HCT116 (cell line): ENCODE data around the gene CSRP3. TPM values are rescaled to one million over a fixed set of nuclear protein-coding genes. Genes with fewer than 3 reads are reported as not detected.
A peak's percentile ranks its signal among the peaks of the same experiment; 100 is the strongest.

Experiments
- ATAC-seq: fragments of 200-7000 bp; cut with Tn5 transposase; 2 replicates; pipeline ENCODE4 v1.9.1; 2020; ENCODE audit warnings: mild to moderate bottlenecking, moderate library complexity
- BruUV-seq: library from RNA; stranded (reverse); fragments of 400-500 nt; replicated peaks from 2 replicates; lab custom pipeline; 2021; lab: Mats Ljungman, UMichigan
- CTCF ChIA-PET: fragments of 300-600 bp; sonication (Branson Sonifier 250); formaldehyde crosslinking; loops from one replicate; lab custom pipeline; 2021; ENCODE audit warnings: antibody characterized with exemption; lab: Charles Lee
- POLR2A ChIA-PET: fragments of 300-600, 350-600 bp; sonication (Branson Sonifier 250); formaldehyde crosslinking; loops from one replicate; lab custom pipeline; 2021; ENCODE audit warnings: antibody characterized with exemption; lab: Charles Lee
- RAD21 ChIA-PET, 2 experiments: fragments of 300-600 bp; sonication (Branson Sonifier 250); formaldehyde crosslinking; loops; one replicate each; lab custom pipeline; 2023; ENCODE audit warnings: low total read pairs in 2 of 2; ENCODE audit not compliant: uncharacterized antibody in 2 of 2, unreplicated experiment in 2 of 2, low non-redundant PET in 1 of 2; lab: Charles Lee
- DNase-seq: peaks from one replicate; pipeline ENCODE4 v3.0.0-alpha.2; 2010; ENCODE audit warnings: low read depth, low spot score
- H2AFZ ChIP-seq: fragments of 200-600 bp; shearing (Covaris generic), sonication (generic); 2 replicates; pipeline ENCODE4 v1.6.1; 2017; ENCODE audit warnings: low read depth, mixed run types, mixed read lengths, antibody characterized with exemption, low read length; ENCODE audit not compliant: poor library complexity, severe bottlenecking
- H3K27ac ChIP-seq: 2 replicates; pipeline ENCODE4 v1.5.1; 2012; ENCODE audit warnings: low read depth, low read length
- H3K27me3 ChIP-seq: fragments of 200-600 bp; sonication (generic); 2 replicates; pipeline ENCODE4 v1.6.1; 2016; ENCODE audit warnings: mixed run types, low read length, mixed read lengths; ENCODE audit not compliant: insufficient read depth
- H3K36me3 ChIP-seq, 2 experiments: fragments of 200-500 bp in 1 of 2; fragments of 200-600 bp in 1 of 2; sonication (Bioruptor generic) in 1 of 2; sonication (generic) in 1 of 2; 2 replicates each; pipeline versions ENCODE4 v1.5.1 to v1.6.1; 2014 to 2016; ENCODE audit warnings: low read length in 2 of 2, inconsistent platforms in 1 of 2, mixed read lengths in 1 of 2, mixed run types in 1 of 2; ENCODE audit not compliant: insufficient read depth in 2 of 2, control insufficient read depth in 1 of 2
- H3K4me1 ChIP-seq, 2 experiments: fragments of 200-600 bp in 1 of 2; sonication (generic) in 1 of 2; 2 replicates each; pipeline versions ENCODE4 v1.5.1 to v1.6.1; 2012 to 2017; ENCODE audit warnings: low read length in 2 of 2, inconsistent platforms in 1 of 2, mild to moderate bottlenecking in 1 of 2, mixed read lengths in 1 of 2, mixed run types in 1 of 2, moderate library complexity in 1 of 2; ENCODE audit not compliant: insufficient read depth in 2 of 2, control insufficient read depth in 1 of 2
- H3K4me2 ChIP-seq: fragments of 200-600 bp; sonication (generic); 2 replicates; pipeline ENCODE4 v1.6.1; 2017; ENCODE audit warnings: mixed run types, low read length, mixed read lengths
- H3K4me3 ChIP-seq, 2 experiments: fragments of 200-600 bp in 1 of 2; sonication (generic) in 1 of 2; replicated peaks in 1 of 2; 2 replicates each; pipeline ENCODE4 v1.5.1; 2011 to 2016; ENCODE audit warnings: low read length in 2 of 2, control low read depth in 1 of 2, low read depth in 1 of 2, mild to moderate bottlenecking in 1 of 2, mixed read lengths in 1 of 2, mixed run types in 1 of 2
- H3K79me2 ChIP-seq: fragments of 200-600 bp; sonication (generic); 2 replicates; pipeline ENCODE4 v1.6.1; 2017; ENCODE audit warnings: mild to moderate bottlenecking, mixed run types, low read length, moderate library complexity, mixed read lengths; ENCODE audit not compliant: insufficient read depth
- H3K9ac ChIP-seq: fragments of 200-600 bp; sonication (generic); 2 replicates; pipeline ENCODE4 v1.6.1; 2016; ENCODE audit warnings: low read length, mixed read lengths
- H3K9me2 ChIP-seq: fragments of 200-600 bp; sonication (generic), shearing (Covaris generic); 2 replicates; pipeline ENCODE4 v1.6.1; 2017; ENCODE audit warnings: mixed run types, mild to moderate bottlenecking, moderate library complexity; ENCODE audit not compliant: insufficient read depth
- H3K9me3 ChIP-seq, 2 experiments: fragments of 200-500 bp in 1 of 2; fragments of 200-600 bp in 1 of 2; sonication (Bioruptor generic) in 1 of 2; sonication (generic) in 1 of 2; 2 replicates each; pipeline ENCODE4 v1.6.1; 2014 to 2017; ENCODE audit warnings: low read length in 2 of 2, mixed read lengths in 2 of 2, inconsistent platforms in 1 of 2, low read depth in 1 of 2, mild to moderate bottlenecking in 1 of 2, mixed run types in 1 of 2, moderate library complexity in 1 of 2; ENCODE audit not compliant: control insufficient read depth in 1 of 2, insufficient read depth in 1 of 2
- H4K20me1 ChIP-seq: fragments of 200-600 bp; sonication (generic), shearing (Covaris generic); 2 replicates; pipeline ENCODE4 v1.6.1; 2017; ENCODE audit warnings: mixed run types, mild to moderate bottlenecking, moderate library complexity; ENCODE audit not compliant: insufficient read depth
- CBX3 ChIP-seq: IDR thresholded peaks from 2 replicates; pipeline ENCODE4 v1.6.1; 2012; ENCODE audit warnings: low read depth
- CEBPB ChIP-seq: IDR thresholded peaks from 2 replicates; pipeline ENCODE4 v1.6.1; 2012; ENCODE audit warnings: low read depth
- EGR1 ChIP-seq: IDR thresholded peaks from 2 replicates; pipeline ENCODE4 v1.6.1; 2012; ENCODE audit warnings: low read depth
- ELF1 ChIP-seq: IDR thresholded peaks from 2 replicates; pipeline ENCODE4 v1.6.1; 2012; ENCODE audit warnings: low read depth, borderline replicate concordance
- EZH2 ChIP-seq: fragments of 200-600 bp; sonication (generic); IDR thresholded peaks from 2 replicates; pipeline ENCODE4 v1.6.1; 2017; ENCODE audit warnings: antibody characterized with exemption, mixed run types
- FOSL1 ChIP-seq: IDR thresholded peaks from 2 replicates; pipeline ENCODE4 v1.6.1; 2012; ENCODE audit warnings: low read depth
- JUND ChIP-seq: IDR thresholded peaks from 2 replicates; pipeline ENCODE4 v1.6.1; 2012
- POLR2AphosphoS5 ChIP-seq: IDR thresholded peaks from 2 replicates; pipeline ENCODE4 v1.6.1; 2011; ENCODE audit warnings: mild to moderate bottlenecking, low read depth, low read length, moderate library complexity
- RAD21 ChIP-seq: IDR thresholded peaks from 2 replicates; pipeline ENCODE4 v1.6.1; 2012; ENCODE audit warnings: low read depth, mild to moderate bottlenecking
- REST ChIP-seq: IDR thresholded peaks from 2 replicates; pipeline ENCODE4 v1.6.1; 2012; ENCODE audit warnings: low read depth
- SIN3A ChIP-seq: IDR thresholded peaks from 2 replicates; pipeline ENCODE4 v1.6.1; 2012; ENCODE audit warnings: low read depth
- SP1 ChIP-seq: IDR thresholded peaks from 2 replicates; pipeline ENCODE4 v1.6.1; 2012; ENCODE audit warnings: low read depth
- SRF ChIP-seq: IDR thresholded peaks from 2 replicates; pipeline ENCODE4 v1.6.1; 2012; ENCODE audit warnings: low read depth
- YY1 ChIP-seq: IDR thresholded peaks from 2 replicates; pipeline ENCODE4 v1.6.1; 2011; ENCODE audit warnings: low read length, low read depth, moderate library complexity, mild to moderate bottlenecking; ENCODE audit not compliant: insufficient replicate concordance; ENCODE audit errors: extremely low read depth
- ZFX ChIP-seq: fragments of 450-650 bp; IDR thresholded peaks from 2 replicates; pipeline ENCODE4 v1.6.1; 2017
- intact Hi-C: fragments of 100-400 bp; cut with micrococcal nuclease; formaldehyde crosslinking; loops from 2 replicates; pipeline ENCODE4 v1.10.0; 2022
- total RNA-seq: library from RNA; stranded (reverse); gene quantifications from one replicate; pipeline ENCODE4 v1.2.1, GENCODE V29; 2021; ENCODE audit not compliant: unreplicated experiment
- TF ChIP-seq, protein P1 (sequence below): IDR thresholded peaks from 2 replicates; pipeline ENCODE4 v1.6.1; 2011; ENCODE audit warnings: mild to moderate bottlenecking, low read length, moderate library complexity; ENCODE audit not compliant: insufficient replicate concordance; ENCODE audit errors: extremely low read depth

The CSRP3 gene
- total RNA-seq, 1 experiment from 2014 or later, result not detected

DNA sequence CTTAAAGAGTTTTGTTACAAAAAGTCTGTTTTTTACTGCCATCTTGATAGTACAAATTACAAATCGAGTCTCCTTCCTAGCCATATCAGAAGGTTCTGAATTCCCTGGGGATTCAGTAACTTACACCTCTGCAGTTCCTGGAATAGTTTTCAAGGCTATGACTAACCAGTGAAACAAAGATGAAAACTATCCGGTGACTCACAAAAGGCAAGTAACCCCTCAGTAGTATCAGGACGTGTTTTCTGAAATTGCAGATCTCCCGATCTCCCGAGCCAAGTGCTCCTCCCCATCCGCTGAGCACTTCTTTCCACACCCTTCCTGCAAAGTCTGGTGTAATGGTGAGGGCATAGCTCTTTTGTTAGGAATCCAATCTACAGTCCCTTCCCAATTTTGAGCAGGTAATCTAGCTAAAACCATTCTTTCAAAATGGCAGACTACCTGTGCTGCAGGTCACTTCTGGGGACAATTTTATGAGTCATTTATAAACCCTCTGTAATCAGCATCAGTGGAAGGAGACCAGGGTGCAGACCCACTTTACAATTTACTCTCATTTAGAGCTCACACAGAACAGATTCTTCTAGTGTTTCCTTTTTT is 31.2 kb upstream of the CSRP3 start:
- peak overlapping the region; percentile 77 for H2AFZ ChIP-seq
- H3K27ac ChIP-seq, result peak overlapping the region; percentile 60; the same call in 1 of the 2 replicates
- no peak; the same call in 1 of the 2 replicates for TF ChIP-seq ELF1
- peak; percentile 39; the same call in 1 of the 2 replicates for TF ChIP-seq POLR2AphosphoS5
- TF ChIP-seq CBX3, result peak; percentile 51; the same call in 1 of the 2 replicates
- TF ChIP-seq EGR1, result no peak
- no peak for TF ChIP-seq EZH2
- no peak for TF ChIP-seq RAD21
- TF ChIP-seq YY1, result peak; percentile 24
- TF ChIP-seq CEBPB, result 0 out of 2 replicates have a peak, but pooled peaks have one; percentile 42
- TF ChIP-seq SP1, result peak; percentile 80
- peak; percentile 91 for TF ChIP-seq FOSL1
- peak; percentile 85 for TF ChIP-seq JUND
- 0 out of 2 replicates have a peak, but pooled peaks have one; percentile 20 for TF ChIP-seq SRF
- TF ChIP-seq, protein P1, sequence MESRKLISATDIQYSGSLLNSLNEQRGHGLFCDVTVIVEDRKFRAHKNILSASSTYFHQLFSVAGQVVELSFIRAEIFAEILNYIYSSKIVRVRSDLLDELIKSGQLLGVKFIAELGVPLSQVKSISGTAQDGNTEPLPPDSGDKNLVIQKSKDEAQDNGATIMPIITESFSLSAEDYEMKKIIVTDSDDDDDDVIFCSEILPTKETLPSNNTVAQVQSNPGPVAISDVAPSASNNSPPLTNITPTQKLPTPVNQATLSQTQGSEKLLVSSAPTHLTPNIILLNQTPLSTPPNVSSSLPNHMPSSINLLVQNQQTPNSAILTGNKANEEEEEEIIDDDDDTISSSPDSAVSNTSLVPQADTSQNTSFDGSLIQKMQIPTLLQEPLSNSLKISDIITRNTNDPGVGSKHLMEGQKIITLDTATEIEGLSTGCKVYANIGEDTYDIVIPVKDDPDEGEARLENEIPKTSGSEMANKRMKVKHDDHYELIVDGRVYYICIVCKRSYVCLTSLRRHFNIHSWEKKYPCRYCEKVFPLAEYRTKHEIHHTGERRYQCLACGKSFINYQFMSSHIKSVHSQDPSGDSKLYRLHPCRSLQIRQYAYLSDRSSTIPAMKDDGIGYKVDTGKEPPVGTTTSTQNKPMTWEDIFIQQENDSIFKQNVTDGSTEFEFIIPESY, result no peak
- no peak for TF ChIP-seq SIN3A
- TF ChIP-seq REST, result no peak
- no peak for TF ChIP-seq ZFX
- intact Hi-C loops, result no loop called here
- H3K36me3 ChIP-seq, result peaks cover 17 to 60% of the 10 kb centered on the region in 2 experiments; a peak in 2 of 4 replicates
- CTCF ChIA-PET, result no interaction called here
- H3K79me2 ChIP-seq, result no peaks in the 10 kb centered on the region
- BruUV-seq, result no TSS peak
- RAD21 ChIA-PET, result no interaction called here
- peak; percentile 71 for DNase-seq
- POLR2A ChIA-PET, result no interaction called here
- peak; percentile 88 for ATAC-seq
- no peaks in the 10 kb centered on the region for H3K27me3 ChIP-seq
- peak overlapping the region; percentile 83 for H3K4me2 ChIP-seq
- peak overlapping the region in 1 of 2 experiments; percentile 47; a peak in 2 of 4 replicates for H3K4me3 ChIP-seq
- no peaks in the 10 kb centered on the region for H3K9me3 ChIP-seq
- H3K4me1 ChIP-seq, result peaks cover 4 to 24% of the 10 kb centered on the region in 2 experiments
- peak overlapping the region; percentile 42 for H3K9ac ChIP-seq
- no peaks in the 10 kb centered on the region for H4K20me1 ChIP-seq
- no peaks in the 10 kb centered on the region for H3K9me2 ChIP-seq
